Measurements from ENCODE around the gene SCN5A. TPM values are rescaled to one million over a fixed set of nuclear protein-coding genes. Genes with fewer than 3 reads are reported as not detected.
A peak's percentile ranks its signal among the peaks of the same experiment; 100 is the strongest.

Gene SCN5A
- total RNA-seq, 2 donors from 2014 or later: 0.32 to 1.4 TPM

GRCh38 chr3:38648659-38649499 lies 608 bp downstream of the SCN5A start:
- intact Hi-C loops (cut with DNase I): loop anchor here in 1 of 2 donors (5.0 kb wide), 1 partner anchor 122 kb away; no protein-coding TSS in a partner anchor
- DNase-seq (ENCODE audit: low spot score): no peak

DNA sequence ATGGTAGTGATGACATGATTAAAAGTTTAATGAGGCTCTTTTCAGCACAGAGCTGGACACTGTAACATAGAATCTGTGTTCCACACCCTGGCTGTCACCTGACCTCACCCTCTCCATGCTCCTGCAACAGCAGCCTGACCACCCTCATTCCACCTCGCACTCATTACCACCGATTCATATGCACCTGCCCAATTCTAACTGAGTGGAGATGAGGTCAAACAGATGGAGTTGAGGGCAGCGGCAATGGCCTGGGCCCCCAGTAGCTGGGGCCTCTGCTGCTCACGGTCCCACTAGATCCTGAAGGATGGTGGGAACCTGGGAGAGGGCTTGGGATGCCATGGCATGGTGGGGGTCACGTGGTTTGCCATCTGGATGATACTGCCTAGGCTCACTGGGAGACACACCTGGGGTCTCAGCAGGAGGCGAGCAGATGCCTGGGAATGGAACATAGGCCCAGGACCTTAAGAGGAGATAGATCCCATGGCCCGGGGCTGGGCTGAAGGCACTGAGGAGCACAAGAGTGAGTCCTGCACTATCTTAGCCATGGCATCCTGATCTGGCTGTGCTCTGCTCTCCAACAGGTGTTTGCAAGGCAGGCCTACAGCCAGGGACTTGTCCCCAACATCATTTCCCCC lies 1.3 kb downstream of the SCN5A start:
- intact Hi-C loops (cut with DNase I): loop anchor here in 1 of 2 donors (5.0 kb wide), 1 partner anchor 121 kb away; no protein-coding TSS in a partner anchor

GRCh38 chr3:38647217-38647970 lies 2.1 kb downstream of the SCN5A start:
- no peak for DNase-seq (ENCODE audit: low spot score)
- intact Hi-C loops (cut with DNase I): loop anchor here in 1 of 2 donors (5.0 kb wide), 1 partner anchor 120 kb away; no protein-coding TSS in a partner anchor

More for the DNA sequence above, 1.3 kb downstream of the SCN5A start:
- DNase-seq (ENCODE audit: low spot score): no peak

DNA sequence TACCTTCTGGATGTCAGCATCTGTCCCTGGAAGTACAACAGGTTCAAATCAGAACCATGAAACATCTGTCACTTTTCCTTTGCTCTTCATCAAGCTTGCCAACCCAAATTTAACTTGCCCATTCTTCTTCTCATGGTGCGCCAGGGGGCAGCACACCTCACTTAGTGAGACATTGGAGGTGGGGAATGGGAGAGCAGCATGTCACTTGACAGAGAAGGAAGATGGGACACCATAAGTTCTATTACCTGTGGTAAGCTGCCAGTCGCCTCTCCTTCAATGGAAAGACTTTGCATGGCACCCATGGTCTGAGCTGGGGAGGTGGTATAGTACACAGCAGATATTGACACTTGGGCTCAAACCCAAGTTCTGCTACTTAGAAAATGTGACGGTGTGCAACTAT lies 2.9 kb downstream of the SCN5A start:
- DNase-seq (ENCODE audit: low spot score): no peak
- intact Hi-C loops (cut with DNase I): loop anchor here in 1 of 2 donors (5.0 kb wide), 1 partner anchor 119 kb away; no protein-coding TSS in a partner anchor

DNA sequence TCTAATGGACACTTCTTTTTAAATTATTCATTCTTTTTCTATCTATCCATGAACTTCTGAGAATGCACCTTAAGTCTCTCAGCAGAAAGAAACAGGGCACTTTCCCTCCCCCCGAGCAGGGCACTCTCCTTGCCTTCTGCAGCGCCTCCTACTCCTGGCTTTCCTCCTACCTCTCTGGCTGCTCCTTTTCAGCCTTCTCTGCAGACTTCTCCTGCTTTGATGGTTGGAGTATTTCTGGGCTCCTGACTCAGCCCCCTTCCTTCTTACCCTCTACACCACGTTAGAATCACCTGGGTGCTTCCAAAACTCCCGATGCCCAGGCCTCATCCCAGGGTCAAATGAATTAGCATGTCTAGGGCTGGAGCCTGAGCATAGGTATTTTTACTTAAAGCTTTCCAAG lies 3.4 kb downstream of the SCN5A start:
- intact Hi-C loops (cut with DNase I): loop anchor here in 1 of 2 donors (5.0 kb wide), 1 partner anchor 119 kb away; no protein-coding TSS in a partner anchor
- no peak for DNase-seq (ENCODE audit: low spot score)

DNA sequence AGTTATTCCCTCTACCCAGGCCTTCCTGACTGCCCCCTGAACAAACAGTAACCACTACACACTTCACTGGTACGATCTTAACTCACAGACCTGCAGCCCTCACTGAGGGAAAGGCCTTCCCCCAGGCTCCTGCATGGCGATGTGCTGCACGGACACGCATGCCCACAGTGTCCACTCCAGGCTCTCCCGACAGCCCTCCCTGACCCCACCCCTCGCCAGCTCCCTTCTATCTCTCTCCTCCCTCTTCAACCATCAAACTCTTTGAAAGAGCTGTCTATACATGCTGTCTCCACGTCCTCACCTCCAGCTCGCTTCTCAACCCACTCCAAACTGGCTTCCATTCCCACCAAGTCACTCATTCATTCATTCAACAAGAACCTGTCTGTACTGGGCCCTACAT lies 3.9 kb downstream of the SCN5A start:
- no peak for DNase-seq (ENCODE audit: low spot score)
- intact Hi-C loops (cut with DNase I): loop anchor here in 1 of 2 donors (5.0 kb wide), 1 partner anchor 118 kb away; no protein-coding TSS in a partner anchor

GRCh38 chr3:38645076-38645475 lies 4.4 kb downstream of the SCN5A start:
- no peak for DNase-seq (ENCODE audit: low spot score)
- intact Hi-C loops (cut with DNase I): loop anchor here in 1 of 2 donors (5.0 kb wide), 1 partner anchor 118 kb away; no protein-coding TSS in a partner anchor

DNA sequence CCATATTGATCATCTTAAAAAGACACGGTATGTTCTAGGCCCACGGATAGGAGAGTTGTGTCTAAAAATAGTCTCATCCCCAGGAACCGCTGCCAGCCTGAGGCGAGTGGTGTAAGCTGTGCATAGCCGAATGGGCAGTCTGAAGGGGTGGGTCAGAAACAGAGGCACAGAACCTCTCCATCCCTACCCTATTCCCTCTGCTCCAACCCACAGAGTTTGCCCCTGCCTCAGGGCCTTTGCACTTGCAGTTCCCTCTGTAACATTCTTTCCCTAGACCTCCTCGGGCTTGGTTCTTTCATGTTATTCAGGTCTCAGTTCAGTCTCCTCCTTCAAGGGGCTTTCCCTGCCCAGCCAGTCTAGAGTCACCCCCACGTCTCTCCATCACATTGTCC lies 4.8 kb downstream of the SCN5A start:
- peak; percentile 19 for DNase-seq (ENCODE audit: low spot score)
- intact Hi-C loops (cut with DNase I): loop anchor here in 1 of 2 donors (5.0 kb wide), 1 partner anchor 117 kb away; no protein-coding TSS in a partner anchor

DNA sequence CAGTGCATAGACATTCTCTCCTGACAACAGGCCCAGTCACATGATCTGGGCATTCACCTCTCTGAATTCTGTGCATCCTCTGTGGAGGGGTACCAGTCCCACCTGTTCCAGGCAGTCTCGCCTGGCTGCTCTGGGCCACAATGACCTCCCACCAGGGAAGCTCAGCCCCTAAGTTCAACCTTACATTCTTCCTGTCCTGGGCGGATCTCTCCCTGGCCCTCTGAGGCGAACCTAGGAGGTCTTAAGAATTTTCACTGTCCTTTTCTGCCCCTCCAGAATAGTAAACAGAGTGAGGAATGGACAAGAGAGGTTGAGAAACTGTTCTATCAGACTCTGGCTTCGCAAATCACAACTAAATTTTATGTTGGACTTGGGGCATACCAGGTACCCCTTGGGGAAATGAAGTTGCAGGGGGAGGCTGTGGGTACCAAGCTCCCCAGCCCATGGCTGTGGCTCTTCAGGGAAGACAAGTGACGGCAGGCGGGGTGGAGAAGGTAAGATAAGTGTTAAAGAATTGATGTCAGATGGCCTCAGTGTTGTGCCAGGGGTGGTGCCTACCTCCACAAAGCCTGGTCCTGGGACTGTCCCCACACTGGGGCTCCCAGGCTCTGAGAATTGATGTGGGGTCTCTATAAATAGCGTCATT lies 5.3 kb downstream of the SCN5A start:
- DNase-seq (ENCODE audit: low spot score): peak; percentile 69
- intact Hi-C loops (cut with DNase I): no loop called here

DNA sequence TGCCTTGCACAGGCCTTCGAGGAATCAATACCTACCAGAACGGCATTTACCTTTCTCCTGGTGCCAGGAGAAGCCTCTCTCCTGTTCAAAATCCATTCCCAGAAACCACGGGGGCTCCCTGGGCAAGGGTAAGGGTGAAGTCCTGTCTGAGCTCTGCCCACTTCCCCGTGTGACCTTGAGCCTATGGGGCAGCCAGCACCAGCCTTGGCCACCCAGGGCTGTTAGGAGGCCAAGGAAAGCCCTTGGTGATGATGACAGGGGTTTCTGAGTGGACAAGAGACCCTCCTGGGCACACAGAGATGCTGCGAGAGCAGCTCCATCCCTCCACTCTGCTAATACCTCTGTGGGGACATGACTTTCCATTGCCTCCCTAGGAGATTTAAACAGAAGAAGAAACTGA lies 5.9 kb downstream of the SCN5A start:
- no peak for DNase-seq (ENCODE audit: low spot score)
- intact Hi-C loops (cut with DNase I): no loop called here

DNA sequence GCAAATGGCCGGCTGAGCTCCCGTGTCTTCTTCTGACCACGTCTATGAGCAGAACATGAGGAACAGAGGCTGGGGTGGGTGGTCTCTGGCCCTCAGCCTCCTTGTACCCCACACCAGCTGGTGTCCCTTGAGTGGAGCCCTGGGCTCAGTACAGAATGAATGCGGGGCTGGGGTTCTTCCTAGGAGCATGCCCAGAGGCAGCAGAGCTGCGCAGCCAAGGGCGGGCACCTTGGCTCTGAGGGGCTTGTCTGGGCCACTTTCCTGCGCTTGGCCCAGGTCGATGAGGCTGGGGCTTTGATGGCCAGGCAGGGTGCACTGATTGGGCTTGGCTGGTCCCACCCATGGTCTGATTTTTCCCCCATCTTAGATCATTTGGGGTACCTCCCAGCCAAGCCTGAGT lies 6.4 kb downstream of the SCN5A start:
- intact Hi-C loops (cut with DNase I): no loop called here

GRCh38 chr3:38641461-38642110 lies 7.9 kb downstream of the SCN5A start:
- intact Hi-C loops (cut with DNase I): no loop called here
- peak; percentile 30 for DNase-seq (ENCODE audit: low spot score)

More for the DNA sequence above, 6.4 kb downstream of the SCN5A start:
- no peak for DNase-seq (ENCODE audit: low spot score)

DNA sequence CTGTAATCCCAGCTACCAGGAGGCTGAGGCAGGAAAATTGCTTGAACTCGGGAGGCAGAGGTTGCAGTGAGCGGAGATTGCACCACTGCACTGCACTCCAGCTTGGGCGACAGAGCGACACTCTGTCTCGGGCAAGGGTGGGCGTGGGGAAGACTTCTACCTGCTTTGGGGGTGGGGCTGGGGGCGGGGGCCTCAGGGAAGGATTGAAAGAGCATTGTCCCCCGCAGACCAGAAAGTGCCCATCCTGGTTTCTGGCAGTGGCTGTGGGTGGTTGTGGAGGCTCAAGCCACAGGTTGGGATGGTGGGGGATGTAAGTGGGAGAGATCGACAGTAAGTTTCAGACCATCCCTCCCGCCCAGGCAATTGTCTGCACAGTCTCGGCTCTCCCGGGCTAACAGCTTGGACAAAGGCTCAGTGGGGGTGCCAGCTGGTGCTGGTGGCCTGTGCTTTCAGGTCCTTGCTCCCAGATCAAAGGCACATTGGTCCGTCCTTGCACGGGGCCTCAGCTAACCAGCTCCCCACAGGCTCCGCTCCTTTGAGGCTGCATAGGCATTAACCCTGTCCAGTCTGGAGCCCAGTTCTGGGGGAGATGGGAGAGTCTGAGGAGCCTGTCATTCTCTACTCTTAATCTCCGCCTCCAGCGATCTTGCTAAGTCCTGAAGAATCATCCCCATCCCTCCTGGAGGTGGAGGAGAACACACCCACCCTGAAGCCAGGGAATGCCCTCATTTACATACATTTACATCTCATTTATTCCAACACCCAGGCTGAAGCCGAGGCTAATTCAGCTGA lies 8.6 kb downstream of the SCN5A start:
- intact Hi-C loops (cut with DNase I): no loop called here
- peak; percentile 45 for DNase-seq (ENCODE audit: low spot score)

DNA sequence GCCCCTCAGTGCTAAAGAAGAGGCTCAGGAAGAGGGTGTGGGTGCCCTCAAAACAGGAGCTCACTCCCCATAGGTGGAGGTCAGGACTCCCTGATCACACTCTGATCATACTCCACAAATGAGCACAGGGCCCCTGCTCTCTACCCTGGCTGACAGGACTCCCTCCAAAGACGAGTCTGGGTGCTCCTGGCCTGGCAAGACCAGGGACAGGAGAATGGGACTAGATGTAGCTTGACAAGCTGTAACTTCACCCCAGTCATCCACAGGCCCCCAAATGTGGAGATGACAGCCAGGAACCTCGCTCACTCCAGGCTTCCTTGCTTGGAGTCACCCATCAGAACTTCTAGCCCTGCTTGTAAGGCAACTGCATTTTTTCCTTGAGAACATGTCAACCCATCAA lies 11.1 kb downstream of the SCN5A start:
- intact Hi-C loops (cut with DNase I): no loop called here

GRCh38 chr3:38637906-38638305 lies 11.6 kb downstream of the SCN5A start:
- intact Hi-C loops (cut with DNase I): no loop called here

More for the DNA sequence above, 11.1 kb downstream of the SCN5A start:
- DNase-seq (ENCODE audit: low spot score): peak; percentile 37

DNA sequence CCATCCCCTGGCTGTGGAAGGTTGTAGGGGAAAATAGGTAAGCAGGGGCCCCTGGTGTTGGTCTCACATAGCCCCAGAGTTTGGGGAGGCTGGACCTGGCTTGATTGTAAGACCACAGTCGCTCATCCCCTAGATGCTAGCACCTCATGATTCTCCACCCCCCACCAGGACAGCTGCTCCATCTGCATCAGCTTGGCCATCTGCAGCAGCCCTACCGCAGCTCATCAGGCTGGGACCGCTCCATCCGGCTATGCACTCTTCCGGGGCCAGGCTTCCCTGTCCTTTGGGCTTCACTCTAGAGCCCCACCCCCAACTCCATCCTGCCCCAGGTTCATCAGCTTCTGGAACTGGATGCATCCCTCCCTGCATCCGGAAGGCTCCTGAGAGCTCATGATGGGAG lies 12.6 kb downstream of the SCN5A start:
- intact Hi-C loops (cut with DNase I): no loop called here
- no peak for DNase-seq (ENCODE audit: low spot score)

More at GRCh38 chr3:38637906-38638305, 11.6 kb downstream of the SCN5A start:
- DNase-seq (ENCODE audit: low spot score): peak; percentile 35

DNA sequence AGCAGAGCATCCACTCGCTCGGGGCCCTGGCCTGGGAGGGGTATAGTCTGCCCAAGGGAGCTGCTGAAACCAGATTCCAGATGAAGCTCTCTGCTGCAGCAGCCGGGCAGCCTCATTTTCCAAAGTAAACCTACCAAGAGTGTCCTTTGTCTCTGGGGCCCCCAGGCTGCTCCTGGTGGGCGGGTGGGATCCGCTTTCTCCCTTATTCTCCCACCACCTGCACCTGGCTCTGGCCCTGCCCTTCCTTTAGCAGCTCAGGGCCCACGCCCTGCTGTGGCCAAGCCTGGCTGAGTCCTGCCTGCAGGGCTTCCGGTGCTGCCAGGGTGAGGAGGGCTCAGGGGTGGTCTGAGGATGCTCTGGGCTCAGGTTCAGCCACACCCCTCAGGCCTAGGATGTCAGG lies 13.0 kb downstream of the SCN5A start:
- intact Hi-C loops (cut with DNase I): no loop called here
- no peak for DNase-seq (ENCODE audit: low spot score)

DNA sequence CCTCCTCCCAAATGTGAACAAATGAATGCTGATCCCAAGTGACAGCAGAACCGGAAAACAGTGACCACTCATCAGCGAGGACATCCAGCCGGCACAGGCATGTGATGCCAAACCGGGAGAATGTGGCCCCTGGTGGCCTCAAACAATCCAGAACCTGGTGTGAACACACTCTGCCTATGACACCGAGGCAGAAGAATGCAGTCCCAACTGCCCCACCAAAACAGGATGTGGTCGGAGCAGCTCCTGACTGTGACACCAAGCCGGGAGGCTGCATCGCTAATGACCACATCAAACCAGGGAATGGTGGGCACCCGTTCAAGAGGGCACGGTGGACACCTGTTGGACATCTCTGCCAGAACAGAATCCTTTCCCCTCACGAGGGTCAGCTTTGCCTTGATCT lies 15.4 kb downstream of the SCN5A start:
- no peak for DNase-seq (ENCODE audit: low spot score)
- intact Hi-C loops (cut with DNase I): no loop called here
